ENCODE results near the gene RAB34. TPM values are rescaled to one million over a fixed set of nuclear protein-coding genes. Genes with fewer than 3 reads are reported as not detected.
"Not testable (repeated sequence)": the region's sequence is repeated elsewhere in the genome, so short reads cannot be mapped to it uniquely, and the experiment has no call there.

RAB34 gene
- total RNA-seq, 1 experiment from 2014 or later: 176 TPM

GRCh38 chr17:28728364-28729200 lies 10.9 kb upstream of the RAB34 start, which contains the start of gene NEK8:
Gene NEK8, plus strand, starts transcription at chr17:28728788. Its CDS starts 26 bp downstream, at chr17:28728814.
- peak; percentile 87 for DNase-seq (ENCODE audit: low read depth)

DNA sequence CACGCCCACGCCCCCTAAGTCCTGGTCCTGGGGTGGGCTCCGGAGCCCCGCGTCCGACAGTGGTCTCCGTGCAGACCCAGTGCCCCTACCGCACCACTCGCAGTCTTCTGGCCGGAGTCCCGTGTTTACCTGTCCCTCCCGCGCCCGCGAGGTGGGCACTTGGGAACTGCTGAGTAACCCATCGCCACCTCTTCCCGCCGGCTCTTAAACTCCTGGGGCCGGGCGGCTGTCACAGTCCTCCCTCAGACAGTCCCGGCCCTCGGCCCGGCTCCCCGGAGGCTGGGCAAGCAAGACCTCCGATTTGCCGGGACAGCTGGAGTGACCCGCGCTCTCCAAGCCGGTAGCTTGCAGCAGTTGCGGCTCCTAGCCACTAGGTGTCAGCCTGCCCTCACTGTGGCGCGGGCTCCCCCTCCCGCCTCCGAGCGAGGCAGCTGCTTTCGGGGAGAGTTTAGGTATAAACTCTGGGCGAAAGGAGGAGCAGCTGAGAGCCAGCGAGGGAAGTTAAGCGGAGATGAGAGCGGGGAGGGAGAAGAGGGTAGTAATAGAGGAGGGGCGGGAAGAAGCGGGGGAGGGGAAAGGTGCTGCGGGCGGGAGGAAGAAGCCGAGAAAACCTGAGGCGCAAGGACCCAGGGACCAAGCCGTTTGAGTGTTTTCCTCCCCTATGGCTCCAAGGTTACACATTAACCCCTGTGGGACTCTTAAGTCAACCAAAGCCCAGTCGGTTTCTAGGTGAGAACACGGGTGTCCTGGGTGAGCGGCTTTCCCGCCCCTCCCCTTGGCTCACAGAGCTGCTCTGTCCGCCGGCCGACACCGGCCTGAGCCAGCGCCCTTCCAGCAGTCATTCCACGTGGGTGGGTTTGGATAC lies 9.2 kb upstream of the RAB34 start:
- DNase-seq (ENCODE audit: low read depth): peak; percentile 87

DNA sequence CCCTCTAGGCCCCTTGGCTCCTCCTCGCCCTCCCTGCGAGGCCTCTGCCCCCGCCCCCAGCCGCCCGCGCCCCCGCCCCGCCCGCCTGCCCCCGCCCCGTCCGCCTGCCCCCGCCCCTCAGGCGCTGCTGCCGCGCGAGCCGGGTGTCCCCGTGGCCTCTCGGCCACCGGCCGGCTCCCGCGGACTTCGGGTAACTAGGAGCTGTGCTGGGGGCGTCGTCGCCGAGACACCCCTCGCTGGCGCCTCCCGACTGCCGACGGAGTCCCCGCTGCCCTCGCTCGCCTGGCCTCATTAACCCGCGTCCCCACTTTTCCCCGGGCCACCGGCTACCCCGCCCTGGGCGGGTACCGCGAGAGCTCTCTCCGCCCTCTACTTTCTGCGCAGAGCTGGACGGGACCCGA lies 8.6 kb upstream of the RAB34 start, which contains the start of gene TLCD1:
TSS of gene TLCD1 (minus strand) at position 8 of the 401 bp plus-strand sequence. CDS start 136 bp downstream, outside the sequence.
- peak; percentile 62 for DNase-seq (ENCODE audit: low read depth)

GRCh38 chr17:28725660-28726225 lies 8.1 kb upstream of the RAB34 start:
- DNase-seq (ENCODE audit: low read depth): peak; percentile 84

DNA sequence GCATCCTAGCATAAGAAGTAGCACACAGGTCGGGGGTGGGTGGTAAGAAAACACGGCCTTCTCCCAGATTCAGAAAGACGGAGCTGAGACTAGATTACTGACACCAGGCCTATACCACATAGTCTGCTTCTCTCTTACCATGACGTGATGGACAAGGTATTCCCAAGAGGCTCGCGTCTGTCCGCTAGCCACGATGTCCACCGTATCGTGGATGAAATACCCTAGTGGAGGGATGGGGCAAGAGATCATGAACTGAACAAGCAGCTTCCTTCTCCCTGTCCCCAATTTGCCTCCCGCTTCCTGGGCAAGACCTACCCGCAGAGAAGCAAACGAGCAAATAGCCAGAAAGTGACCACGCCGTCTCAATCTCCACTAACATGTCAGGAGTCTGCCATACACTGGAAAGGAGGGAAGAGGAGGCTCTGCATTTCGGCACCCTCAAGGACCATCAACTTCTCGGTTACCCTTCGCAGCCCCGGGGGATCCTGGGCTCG lies 7.5 kb upstream of the RAB34 start:
- DNase-seq (ENCODE audit: low read depth): peak; percentile 54

- DNase-seq (ENCODE audit: low read depth): no peak
Observed at GRCh38 chr17:28724500-28725165, 7.0 kb upstream of the RAB34 start.

GRCh38 chr17:28723836-28724499 lies 6.3 kb upstream of the RAB34 start:
- not testable (repeated sequence) for DNase-seq (ENCODE audit: low read depth)

DNA sequence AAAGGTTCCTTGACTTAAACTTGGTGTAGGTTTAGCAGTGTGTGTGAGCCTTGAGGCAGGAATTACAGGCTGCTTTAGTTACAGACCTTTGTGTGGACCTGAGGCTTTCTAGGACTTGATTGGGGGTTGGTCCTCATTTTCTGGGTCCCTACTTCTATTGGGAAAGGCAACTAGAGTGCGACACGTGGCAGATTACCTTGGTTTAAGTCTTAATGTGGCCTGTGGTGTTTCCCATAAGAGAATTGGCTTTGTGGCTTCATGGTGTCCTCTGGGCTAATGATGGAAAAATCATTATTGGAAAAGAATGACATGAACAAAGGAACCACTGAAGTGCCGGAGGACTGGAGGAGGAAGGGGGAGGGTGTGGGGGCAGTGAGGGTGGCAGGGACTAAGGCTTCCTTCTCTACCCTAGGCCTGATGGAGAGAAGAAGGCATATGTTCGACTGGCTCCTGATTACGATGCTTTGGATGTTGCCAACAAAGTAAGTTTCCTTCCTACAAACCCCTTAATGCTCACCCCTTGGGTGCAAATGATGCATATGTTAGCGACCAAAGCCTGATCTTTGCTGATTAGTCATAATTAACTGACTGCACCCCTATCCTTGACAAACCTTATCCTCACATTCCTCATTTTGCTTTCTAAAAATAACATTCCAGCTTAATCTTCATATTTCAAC lies 5.6 kb upstream of the RAB34 start:
- DNase-seq (ENCODE audit: low read depth): no peak

DNA sequence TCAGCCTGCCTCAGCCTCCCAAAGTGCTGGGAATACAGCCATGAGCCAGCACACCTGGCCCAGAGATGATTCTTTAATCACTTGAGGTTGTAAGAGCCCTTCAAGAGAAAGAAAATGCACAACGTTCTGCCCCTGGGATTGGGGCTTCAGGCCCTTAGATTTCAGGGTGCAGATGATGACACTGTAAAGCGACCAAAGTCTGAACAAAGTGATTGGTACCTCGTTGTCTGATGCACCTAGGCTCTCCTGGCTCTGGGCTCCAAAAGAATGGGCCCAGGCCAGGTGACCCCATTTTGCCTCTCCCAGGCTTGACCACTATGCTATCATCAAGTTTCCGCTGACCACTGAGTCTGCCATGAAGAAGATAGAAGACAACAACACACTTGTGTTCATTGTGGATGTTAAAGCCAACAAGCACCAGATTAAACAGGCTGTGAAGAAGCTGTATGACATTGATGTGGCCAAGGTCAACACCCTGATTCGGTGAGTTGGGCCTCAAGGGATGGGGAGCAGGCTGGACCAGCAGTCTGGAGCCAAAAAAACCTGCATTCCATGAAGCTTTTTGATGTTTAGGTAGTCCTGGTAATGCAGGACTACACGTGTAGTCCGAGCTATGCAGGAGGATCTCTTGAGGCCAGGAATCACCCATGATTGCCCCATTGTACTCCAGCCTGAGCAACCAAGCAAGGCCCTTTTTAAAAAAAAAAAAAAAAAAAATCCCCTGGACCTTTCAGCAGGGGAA lies 4.9 kb upstream of the RAB34 start:
- DNase-seq (ENCODE audit: low read depth): no peak

- not testable (repeated sequence) for DNase-seq (ENCODE audit: low read depth)
Observed at GRCh38 chr17:28720997-28721329, 3.3 kb upstream of the RAB34 start.

DNA sequence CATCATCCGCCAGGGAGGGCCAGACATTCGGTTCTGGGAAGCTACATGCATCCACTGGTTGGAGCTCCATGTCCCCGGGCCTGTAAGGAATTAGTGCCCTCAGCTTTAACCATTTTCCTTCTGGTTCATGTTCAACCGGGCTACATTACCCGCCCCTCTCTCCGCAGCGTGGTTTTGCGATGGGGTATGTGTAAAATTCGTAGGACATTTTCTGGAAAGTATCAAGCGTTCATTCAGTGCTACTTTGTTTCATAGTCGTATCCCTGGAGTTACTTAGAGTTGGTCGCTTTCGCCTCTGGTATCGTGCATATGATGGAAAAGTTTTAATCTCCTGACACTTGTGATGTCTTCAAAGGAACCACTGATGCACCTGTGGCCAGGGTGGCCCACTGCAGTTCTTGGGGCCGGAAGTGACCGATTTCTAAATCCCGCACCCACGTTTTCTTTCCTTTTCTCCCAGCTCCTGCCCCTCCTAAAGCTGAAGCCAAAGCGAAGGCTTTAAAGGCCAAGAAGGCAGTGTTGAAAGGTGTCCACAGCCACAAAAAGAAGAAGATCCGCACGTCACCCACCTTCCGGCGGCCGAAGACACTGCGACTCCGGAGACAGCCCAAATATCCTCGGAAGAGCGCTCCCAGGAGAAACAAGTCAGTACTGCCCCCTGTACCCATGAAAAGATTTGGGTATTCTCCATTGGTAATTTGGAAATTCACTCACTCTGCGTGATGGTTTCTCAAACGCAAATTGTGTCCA lies 2.8 kb upstream of the RAB34 start:
- no peak for DNase-seq (ENCODE audit: low read depth)

GRCh38 chr17:28719021-28719433 lies 1.4 kb upstream of the RAB34 start:
- no peak for DNase-seq (ENCODE audit: low read depth)

DNA sequence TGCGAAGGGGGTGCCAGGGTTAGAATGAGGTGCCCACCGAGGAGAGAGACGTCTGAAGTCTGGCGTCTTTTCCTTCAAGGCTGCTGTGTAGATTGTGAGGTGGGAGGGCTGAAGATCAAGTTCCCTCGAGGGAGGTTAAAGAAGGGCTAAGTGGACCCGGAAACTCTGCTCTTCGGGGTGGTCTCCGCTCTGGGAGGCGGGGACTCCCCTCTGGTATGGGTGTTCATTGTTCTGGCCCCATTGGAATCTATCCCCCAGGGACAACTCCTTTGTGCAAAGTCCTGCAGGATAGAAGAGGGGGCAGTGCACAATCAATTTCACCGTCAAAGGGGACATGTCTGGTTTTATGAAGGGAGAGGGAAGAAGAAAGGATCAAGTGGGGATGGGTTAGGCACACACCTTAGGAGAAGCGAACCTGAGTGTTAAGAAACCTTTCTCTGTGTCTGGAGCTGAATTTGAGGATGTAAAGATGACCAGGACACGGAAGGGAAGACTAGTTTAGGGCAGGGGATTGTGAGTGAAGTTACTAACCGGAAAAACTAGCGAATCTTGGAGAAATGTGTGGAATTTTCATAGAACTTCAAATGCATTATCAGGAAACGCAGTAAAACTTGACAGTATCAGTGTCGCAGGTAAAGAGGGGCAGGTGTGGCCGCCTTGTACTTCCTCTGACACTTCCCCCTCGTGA lies 809 bp upstream of the RAB34 start:
- DNase-seq (ENCODE audit: low read depth): no peak

DNA sequence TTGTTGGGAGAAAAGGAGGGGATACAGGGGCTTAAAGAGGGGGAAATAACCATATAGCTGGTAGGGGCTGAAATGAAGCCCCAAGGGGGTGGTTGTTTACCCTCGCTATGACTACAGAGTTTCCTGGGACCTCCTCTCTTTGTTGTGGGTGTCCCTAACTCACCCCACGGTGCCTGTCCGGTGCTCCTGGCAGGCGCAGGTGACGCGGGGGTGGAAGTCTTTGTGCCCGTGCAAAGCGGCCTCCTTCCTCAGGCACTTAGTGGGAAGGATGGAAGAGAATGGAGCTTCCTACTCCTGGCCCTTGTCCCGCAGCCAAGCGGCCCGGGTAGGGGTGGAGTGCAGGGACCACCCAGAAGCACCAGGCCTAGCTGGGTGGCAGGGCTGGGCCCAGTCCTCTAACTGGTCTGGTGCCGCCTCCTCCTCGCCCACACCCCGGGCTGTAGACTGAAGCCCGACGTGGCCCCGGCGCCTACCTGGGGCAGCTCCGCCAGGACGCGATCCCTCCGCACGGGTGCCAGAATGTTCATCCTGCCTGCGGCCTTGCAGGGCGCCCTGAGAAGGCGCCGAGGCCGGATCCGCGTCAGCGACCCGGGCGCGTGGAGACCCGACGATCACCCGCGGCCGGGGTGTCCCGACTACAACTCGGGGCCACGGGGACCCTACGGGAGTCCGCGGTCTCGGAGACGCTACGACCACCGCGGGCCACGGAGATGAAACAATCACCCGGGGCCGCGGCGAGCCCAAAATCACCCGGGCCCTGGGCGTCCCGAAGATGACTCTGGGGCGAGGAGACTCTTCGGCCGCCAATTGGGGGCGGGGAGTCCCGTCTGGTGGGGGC lies 709 bp downstream of the RAB34 start:
- peak; percentile 40 for DNase-seq (ENCODE audit: low read depth)

DNA sequence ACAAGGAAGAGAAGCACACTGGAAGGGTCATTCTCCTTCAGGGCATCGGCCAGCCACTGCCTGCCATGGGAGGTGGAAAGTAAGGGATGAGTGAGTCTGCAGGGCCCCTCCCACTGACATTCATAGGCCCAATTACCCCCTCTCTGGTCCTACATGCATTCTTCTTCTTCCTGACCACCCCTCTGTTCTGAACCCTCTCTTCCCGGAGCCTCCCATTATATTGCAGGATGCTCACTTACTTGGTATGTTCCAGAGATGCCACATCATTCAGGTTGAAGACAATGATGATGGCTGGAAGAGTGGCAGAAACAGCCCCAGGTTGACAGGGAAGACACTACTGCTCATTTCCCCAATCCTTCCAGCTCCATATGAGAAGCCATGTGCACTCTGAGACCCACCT lies 2.5 kb downstream of the RAB34 start:
- no peak for DNase-seq (ENCODE audit: low read depth)

DNA sequence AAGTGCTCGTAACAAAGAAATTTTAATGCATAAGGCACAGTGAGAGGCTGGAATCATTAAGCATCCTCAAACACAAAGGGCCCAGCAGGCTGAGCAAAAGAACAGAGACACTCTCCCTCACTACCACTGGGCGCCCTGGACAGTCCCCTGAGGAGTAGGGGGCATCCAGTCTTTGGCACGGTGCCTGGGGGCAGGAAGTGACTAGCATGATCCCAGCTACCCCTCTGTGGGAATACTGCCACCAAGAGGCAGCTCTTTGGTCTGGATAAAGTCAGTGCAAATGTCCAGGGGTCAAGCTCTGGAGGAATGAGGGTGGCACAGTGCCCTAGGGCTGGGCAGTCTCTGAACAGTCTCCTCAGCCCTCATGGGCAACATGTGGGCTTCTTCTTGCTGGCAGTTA lies 3.4 kb downstream of the RAB34 start:
- DNase-seq (ENCODE audit: low read depth): no peak

GRCh38 chr17:28712705-28713415 lies 4.8 kb downstream of the RAB34 start:
- DNase-seq (ENCODE audit: low read depth): no peak
